Measurements from ENCODE around the gene FOXM1.

GRCh38 chr12:2902272-2902880, 25.4 kb upstream of the FOXM1 start:
- TF ChIP-seq CTCF (IDR thresholded peaks at IDR 0.05), result no peak
- no peak for TF ChIP-seq POLR2A (IDR thresholded peaks at IDR 0.05)
